Endometrial microvascular endothelial cells (primary cell): ENCODE measurements around the gene FNDC3B. TPM values are rescaled to one million over a fixed set of nuclear protein-coding genes. Genes with fewer than 3 reads are reported as not detected.

Source experiments
- in situ Hi-C: cut with HindIII; loops from 2 replicates; pipeline ENCODE4 v1.10.0; 2017; ENCODE audit warnings: low sequenced_read_pairs, low pct_unique_long_range_greater_than_20kb; ENCODE audit errors: inconsistent ontology term
- total RNA-seq: library from RNA; depleted of rRNA; stranded (reverse); fragments of >200 nt; gene quantifications from one replicate; pipeline ENCODE4 v1.2.3, GENCODE V29; 2015; ENCODE audit errors: inconsistent ontology term

Gene FNDC3B
- total RNA-seq, 1 donor from 2014 or later, result 83.1 TPM

DNA sequence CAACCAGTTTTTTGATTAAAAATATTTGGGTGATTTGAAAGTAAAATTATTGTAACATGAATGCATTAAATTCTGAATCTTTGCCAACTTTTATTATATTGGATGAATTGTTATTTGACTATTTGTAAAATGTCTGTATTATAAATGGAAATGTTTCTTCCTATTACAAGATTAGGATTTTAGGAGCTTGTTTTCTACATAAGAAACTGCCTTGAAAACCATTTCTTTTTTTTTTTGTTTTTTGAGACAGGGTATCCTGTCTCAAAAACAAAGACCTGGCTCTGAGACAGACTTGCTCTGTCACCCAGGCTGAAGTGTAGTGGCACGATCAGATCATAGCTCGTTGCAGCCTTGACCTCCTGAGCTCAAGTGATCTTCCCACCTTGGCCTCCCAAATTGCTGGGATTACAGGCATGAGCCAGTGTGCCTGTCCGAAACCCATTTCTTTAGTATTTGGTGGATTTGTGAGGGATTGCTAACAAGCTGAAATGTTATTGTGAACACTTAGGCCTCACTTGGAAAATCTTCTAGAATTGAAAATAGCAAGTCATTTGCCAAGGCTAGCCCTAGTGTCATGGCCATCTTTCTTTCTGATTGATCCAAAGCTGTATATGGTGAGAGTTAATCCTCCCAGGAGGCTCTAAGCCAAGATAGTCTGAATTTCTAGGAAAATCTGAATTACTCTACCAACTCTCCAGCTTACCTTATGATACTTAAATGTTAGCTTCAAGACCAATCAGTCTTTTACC, 100.3 kb downstream of the FNDC3B start:
- in situ Hi-C loops, result no loop called here

DNA sequence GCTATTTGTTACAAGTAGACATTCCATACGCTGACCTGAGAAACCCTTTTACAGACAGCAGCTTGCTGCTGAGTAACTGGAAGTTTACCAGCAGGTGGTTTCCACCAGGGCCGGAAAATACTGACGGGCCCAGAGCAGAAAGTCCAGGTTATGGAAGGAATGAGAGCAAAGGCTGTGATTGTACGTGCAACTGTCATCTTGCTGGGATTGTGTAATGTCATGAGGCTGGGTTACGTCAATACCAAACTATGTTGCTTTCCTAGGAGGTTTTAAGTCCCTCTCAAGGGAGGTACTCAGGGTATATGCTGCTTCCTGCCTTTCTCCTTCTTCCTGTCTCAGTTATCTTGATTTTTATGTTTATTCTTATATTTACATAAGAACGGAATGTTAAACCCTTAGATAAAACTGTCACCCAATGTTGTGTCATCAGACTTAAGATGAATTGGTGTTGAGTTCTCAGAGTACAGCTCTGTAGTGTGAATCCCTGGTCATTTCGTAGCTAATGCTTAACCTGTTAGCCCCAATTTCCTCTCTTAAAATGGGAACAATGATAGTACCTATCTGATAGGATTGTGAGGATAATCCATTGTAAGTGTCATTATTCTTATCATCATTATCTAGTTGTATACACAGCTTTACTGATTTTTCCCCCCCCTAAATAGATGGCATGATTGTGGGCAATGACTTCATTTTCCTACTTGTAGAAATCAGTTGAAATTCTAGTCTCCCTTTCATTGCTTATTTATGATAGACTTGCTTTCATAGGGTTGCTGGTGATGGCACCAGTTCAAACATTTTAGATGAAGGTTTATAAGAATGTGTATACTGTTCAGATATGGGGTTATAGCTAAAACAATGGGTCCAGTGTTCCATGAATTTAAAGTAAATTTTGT, 101.4 kb downstream of the FNDC3B start:
- in situ Hi-C loops, result no loop called here

DNA sequence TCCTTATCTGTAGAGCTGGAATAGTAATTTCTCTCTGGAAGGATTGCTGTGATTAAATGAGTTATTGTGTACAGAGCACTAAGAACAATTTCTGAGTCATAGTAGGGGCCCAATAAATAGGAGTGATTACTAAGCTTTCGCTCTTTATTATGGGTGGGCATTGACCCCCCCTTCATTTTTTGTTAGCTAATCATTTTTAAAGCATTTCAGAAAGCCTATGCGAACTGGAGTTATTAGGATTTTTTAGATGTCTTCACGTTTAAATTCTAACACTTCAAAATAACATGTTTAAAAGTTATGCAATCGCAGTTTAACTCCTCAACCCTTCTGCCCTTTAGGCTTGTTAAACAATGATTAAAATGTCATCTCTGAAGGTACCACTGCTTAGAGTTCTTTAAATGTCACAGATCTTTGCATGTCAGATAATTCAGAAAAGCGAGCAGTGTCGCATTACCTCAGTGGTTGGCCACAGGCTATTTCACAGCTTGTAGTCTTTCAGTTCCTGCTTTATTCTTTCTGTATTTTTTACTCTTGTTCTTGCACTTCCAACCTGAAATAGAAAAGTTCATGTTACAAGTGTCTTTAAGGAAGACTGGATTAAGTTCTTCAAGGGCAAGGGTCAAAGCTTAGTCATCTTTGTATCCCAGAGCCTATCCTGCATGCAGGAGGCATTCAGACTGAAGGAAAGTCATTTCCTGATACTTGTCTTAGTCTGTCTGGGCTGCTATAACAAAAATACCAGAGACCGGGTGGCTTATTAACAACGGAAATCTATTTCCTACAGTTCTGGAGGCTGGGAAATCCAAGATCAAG, 102.9 kb downstream of the FNDC3B start:
- in situ Hi-C loops, result no loop called here

DNA sequence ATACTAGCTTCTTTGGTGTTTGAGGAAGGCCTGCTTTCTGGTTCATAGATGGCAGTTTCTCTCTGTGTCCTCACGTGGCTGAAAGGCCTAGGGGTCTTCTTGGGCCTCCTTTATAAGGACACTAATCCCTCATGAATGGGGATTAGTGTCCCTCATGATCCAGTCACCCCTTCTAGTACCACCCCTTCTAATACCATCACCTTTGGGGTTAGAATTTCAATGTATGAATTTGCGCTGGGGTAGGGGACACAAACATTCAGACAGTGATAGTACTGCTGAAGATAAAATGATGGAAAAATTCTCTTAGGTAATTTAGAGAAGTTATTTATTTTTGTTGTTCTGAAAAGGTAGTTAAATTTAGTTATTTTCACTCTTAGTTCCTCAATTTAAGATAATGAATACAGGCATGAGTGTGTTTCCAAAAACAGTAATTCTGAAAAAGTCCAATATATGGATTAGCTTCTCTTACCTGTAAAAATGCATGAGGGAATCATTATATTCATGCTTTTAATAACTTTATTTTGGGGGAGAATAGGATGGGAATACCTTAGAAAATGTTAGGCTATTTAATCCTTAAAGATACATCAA, 103.6 kb downstream of the FNDC3B start:
- in situ Hi-C loops, result no loop called here

DNA sequence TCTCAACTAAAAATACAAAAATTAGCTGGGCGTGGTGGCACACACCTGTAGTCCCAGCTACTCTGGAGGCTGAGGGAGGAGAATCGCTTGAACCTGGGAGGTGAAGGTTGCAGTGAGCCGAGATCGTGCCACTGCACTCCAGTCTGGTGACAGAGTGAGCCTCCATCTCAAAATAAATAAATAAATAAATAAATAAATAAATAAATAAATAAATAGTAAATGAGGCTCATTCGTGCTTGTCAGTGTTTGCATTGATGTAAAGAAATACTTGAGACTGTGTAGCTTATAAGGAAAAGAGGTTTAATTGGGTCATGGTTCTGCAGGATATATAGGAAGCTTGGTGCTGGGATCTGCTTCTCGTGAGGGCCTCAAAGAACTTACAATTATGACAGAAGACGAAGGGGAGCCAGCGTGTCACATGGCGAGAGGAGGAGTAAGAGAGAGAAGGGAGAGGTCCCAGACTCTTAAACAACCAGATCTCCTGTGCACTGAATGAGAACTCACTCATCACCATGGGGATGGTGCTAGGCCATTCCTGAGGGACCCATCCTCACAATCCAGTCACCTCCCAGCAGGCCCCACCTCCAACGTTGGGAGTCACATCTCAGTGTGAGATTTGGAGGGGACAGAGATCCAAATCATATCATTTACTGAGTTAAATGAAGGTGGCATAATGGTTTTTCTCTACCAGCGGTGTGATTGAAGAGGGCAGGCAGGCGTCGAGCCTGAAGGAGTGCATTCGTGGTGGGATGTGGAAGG, 104.5 kb downstream of the FNDC3B start:
- in situ Hi-C loops, result no loop called here

DNA sequence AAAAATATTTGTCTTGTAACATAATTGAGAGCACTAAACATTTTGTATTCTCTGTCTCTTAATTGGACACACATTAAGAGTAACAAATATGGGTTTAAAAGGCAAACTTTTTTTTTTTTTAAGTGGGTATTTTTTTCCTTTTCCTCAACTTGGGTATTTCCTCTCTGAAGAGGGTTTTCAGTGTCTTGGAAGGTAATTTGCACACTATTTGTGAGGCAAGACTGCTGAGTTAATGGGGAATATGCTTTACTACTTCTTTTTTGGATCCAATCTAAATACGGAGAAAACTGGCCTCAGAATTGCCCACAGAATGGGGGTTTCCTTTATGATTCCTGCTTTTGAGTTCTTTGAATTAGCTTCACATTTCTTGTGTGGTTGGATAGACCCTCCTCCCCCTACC, 105.2 kb downstream of the FNDC3B start:
- in situ Hi-C loops, result no loop called here

DNA sequence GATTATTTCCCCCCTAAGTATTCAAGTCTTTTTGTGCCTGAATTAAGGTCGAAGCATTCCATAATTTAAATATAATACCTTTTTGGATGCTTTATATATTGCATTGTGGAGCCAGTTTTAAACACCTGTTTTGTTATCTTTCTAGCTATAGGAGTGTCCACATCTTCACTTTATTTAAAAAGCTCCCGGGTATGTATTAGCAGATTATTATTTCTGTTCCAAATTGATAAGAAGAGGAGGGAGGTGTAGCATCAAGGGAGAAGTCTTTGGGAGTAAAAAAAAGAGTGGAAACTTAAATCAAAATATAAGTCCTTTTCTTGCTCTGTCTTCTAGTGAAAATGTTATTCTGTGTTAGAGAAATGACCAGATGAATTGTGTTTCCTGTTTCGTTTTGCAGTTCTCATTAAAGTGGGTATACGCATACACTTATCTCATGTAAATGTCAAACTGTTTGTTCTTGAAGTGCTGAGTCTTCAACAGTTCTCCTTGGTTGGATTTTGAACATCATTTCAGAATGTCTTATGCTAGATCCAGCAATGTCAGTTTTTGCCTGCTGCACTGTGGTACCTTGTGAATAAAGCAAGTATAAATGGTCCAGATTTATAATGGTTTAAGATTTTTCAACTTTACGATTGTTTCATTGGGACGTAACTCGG, 105.8 kb downstream of the FNDC3B start:
- in situ Hi-C loops, result no loop called here

DNA sequence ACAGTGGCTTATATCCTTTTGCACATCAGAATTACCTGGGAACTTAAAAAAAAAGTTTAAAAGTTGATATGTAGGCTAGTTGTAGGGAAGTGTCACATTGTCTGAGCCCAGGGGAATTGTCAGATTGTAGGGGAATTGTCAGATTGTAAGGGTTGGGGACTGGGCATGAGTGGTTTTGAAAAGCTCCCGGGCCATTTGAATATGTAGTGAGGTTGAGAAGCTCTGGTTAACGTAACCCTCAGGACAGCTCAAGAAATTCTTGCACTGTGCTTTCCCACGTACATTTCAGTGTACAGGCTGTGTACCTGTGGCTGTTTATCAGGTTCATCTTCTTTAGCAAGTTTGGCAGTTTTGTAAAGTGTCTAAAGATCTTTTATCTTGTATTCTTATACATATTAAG, 107.0 kb downstream of the FNDC3B start:
- in situ Hi-C loops, result no loop called here

DNA sequence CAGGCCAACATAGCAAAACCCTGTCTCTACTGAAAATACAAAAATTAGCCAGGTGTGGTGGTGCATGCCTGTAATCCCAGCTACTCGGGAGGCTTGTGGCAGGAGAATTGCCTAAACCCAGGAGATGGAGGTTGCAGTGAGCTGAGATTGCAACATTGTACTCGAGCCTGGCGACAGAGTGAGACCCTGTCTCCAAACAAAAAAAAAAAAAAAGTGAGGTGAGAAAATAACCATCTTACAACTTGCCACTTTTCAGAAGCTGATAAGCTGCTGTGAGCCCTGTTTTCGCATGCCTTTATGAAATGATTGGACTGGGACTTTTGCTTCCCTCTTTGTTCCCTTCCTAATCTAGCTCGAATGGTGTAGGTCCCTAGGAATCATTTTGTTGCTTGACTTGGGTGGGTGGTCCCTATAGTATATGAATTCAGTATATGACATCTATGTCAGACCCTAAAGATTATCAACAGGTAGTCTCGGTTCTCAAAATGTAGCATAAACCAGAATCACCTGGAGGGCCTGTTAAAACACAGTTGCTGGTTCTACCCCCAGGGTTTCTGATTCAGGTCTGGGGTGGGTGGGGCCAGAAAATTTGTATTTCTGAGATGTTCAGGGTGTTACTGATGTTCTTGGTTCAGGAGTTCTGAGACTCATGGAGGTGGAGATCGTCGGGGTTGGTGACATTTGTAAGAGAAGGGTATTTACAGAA, 107.9 kb downstream of the FNDC3B start:
- in situ Hi-C loops, result no loop called here

DNA sequence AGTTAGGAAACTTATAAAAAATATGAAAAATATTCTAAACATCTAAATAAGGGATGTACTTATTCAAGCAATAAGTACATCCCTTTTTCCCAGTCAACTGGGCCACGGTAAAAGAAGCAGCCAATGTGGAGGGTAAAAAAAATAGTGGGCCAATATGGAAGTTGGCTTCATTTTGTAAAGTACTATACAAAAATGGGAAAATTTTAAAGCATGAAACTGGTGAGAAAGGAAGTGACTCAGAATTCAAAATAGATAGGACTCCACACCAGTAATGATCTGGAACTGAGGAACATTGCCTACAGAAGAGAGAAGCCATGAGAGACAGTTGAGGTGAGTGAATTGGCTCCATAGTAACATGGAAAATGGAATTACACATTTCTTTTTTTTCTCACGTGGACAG, 108.9 kb downstream of the FNDC3B start:
- in situ Hi-C loops, result no loop called here

DNA sequence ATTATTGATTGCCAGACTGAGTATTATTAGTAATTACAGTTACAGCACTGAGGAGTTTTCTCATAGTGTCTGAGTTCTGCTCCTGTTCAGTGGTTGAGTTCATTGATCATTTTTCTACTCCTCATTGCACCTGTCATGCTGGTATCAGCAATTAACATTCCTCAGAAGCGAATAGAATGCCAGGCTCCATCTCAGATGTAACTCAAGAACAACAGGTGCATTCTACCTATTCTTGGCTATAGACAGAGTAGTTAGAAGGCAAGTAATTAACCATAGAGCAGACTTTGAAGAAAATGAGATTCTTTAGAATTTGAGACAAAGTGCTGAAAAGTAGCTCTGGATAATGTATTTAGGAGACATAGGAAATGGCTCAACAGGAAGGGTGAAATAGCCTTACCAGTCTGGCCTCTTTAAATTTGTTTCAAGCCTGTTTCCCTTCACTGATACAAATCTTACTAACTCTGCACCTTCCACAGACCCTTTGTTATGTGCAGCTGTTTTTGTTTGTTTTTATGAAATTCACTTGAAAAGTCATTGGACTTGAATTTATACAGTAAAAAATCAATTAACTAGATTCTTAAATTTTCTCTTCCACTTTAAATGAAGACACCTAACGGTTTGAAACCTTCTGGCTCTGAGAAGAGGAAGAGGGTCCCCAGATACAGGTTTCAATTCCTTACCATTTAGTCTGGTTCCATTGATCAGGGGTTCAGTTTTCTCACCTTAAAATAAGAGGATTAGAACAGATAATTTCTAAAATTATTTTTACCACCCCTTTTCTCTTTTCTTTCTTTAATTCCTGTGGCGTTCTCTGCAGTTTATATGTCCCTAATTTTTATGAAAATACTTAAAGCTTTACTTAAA, 109.6 kb downstream of the FNDC3B start:
- in situ Hi-C loops, result no loop called here

DNA sequence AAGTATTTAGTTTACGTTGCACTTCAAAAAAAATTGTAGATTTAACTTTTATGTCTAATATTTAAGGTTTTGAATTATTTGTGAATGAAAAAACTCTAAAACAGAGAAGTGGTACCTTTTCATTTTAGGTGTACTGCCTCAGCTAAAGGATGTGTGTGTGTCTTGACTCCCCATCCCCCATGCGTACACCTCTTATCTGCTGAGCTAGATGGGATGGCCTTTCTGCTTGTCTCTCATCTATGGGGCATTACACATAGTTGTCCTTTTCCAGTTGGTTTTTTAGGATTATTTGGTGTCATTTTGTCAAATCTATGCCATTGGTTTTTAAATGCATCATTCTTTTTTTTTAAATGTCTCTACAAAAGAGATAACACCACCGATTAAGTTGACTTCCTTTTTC, 110.9 kb downstream of the FNDC3B start:
- in situ Hi-C loops, result no loop called here

DNA sequence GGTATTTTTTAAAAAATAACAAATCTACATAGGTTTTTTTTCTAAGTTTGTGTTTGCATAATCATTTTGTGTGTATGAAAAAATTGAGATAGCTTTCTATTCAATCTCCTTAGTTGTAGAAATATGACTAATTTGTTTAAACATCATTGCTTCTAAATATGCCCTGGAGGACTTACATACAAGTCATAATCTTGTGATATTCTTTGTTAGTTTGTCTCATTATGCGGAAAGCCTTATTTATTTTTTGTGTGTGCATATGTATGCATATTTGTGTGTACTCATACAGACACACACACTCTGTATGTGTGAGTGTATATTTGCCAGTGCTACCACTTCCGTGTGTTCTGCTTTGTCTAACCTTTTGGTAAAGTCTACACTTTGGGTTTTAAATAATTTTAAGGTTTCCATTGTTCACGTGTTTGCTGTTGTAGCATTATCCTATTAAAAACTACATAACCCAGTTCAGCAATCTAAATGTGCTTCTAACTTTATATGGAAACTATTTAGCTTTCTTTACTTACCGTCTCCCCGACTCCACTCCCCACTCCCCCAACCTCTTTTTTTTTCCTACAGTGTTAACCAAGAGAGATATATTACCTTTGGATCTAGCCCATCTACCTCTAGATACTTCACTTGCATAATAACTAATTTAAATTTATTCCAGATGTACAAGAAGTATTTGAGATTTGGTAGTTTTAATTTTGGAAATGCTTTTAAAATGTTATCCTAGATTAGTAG, 111.7 kb downstream of the FNDC3B start:
- in situ Hi-C loops, result no loop called here

DNA sequence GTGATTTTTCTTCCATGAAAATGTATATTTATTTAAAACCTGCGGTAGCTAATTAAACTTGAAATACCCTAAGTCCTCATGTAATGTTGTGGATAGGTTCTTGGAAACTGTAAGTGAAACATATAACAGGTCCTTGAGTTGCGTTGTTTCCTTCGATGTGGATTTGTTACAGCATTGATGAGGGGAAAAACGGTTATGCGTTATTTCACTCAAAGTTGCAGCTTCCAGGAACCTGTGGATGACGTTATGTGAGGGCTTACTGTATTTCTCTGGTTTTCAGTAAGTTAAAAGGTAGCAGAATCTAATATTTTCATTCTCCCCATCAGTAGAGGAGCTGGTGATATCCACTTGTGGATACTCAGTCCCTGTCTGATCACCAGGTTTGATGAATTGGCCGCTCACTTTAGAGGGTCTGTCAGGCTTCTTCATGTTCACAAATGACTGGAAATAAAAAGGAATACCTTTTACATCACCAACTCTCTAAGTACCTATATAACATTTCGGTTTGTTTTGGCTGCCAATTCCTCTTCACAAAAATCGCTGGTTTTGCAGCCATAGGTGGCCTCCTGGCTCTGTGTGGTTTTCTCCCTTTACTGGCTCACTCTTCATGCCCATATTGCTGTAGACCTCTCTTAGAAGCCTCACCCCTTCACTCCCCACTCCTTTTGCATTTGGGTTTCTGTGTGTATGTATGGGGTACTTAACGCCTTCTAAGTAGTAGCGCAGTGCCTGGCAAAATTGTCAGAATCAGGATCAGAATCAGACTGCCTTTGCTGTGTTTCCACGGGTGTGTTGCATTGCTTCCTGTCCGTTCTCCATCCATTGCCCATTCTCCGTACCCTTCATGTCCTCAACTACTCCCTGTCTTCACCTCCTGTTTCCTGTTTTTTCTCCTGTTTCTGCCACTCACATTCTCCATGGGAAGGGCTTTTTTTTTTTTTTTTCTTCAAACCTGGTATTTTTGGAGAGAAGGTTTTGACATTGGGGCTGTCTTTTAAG, 112.6 kb downstream of the FNDC3B start:
- in situ Hi-C loops, result no loop called here

DNA sequence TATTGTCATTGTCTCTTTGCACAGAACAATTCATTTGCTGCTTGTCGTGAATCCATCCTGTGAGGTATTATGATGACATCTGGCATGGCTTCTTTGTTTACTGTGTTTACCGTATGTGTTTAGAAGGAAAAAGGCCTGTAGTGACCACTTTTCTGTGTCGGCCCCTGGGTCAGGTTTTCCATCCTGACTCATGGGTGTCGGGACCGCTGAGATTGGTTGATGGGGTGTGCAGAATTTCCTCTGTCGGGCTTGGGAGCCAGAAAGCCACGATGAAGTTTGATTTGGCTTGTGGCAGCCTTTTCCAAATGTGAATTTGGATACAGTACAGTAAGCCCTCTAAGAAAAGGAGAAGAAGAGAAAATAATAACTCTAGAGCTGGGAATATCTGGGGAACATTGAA, 113.5 kb downstream of the FNDC3B start:
- in situ Hi-C loops, result no loop called here
